GM13976 (cell line): Measurements from ENCODE around the gene BTRC.
"Not testable (repeated sequence)": the region's sequence is repeated elsewhere in the genome, so short reads cannot be mapped to it uniquely, and the experiment has no call there.

ENCODE experiments used
- DNase-seq: peaks from one replicate; pipeline ENCODE4 v3.0.0; 2012; ENCODE audit warnings: low spot score
- in situ Hi-C: fragments of 300-500 bp; cut with MboI; formaldehyde crosslinking; loops from one replicate; pipeline ENCODE4 v1.12.0; 2022; ENCODE audit warnings: low sequenced_read_pairs, mixed read lengths, inconsistent platforms; ENCODE audit not compliant: unreplicated experiment
- TF ChIP-seq, protein P1 (sequence below): IDR thresholded peaks from 2 replicates; pipeline ENCODE4 v1.5.1; 2012; ENCODE audit warnings: borderline replicate concordance, mild to moderate bottlenecking; ENCODE audit not compliant: insufficient read depth; ENCODE audit errors: extremely low read depth, missing control alignments, control extremely low read depth

Gene BTRC

DNA sequence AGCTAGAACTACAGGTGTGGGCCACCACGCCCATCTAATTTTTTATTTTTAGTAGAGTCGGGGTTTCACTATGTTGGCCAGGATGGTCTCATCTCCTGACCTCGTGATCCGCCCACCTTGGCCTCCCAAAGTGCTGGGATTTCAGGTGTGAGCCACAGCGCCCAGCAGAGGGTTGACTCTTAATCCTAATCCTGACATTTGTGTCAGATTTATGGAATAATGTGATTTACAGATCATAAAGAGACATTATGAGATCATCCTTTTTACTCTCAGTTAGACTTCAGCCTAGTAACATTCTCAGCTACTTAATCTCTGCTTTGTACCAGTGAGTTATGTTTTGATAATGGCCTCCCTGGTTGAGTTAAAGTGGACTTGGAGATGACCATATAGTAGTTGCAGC, 2.2 kb downstream of the BTRC start:
- in situ Hi-C loops, result no loop called here
- DNase-seq, result no peak
- TF ChIP-seq, protein P1, sequence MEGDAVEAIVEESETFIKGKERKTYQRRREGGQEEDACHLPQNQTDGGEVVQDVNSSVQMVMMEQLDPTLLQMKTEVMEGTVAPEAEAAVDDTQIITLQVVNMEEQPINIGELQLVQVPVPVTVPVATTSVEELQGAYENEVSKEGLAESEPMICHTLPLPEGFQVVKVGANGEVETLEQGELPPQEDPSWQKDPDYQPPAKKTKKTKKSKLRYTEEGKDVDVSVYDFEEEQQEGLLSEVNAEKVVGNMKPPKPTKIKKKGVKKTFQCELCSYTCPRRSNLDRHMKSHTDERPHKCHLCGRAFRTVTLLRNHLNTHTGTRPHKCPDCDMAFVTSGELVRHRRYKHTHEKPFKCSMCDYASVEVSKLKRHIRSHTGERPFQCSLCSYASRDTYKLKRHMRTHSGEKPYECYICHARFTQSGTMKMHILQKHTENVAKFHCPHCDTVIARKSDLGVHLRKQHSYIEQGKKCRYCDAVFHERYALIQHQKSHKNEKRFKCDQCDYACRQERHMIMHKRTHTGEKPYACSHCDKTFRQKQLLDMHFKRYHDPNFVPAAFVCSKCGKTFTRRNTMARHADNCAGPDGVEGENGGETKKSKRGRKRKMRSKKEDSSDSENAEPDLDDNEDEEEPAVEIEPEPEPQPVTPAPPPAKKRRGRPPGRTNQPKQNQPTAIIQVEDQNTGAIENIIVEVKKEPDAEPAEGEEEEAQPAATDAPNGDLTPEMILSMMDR, result no peak

DNA sequence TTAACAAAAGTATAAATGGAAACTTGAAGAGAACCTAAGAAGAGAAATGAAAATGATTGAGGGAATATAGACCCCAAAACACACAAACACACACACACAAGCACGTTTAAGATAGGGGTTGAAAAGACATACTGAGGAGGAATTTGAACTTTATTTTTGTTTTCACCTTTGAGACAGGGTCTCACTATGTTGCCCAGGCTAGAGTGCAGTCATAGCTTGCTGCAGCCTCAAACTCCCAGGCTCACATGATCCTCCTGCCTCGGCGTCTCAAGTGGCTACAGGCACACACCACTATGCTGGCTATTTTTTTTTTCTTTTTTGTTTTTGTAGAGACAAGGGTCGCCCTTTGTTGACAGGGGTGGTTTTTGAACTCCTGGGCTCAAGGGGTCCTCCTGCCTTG, 4.0 kb downstream of the BTRC start:
- TF ChIP-seq, protein P1, result no peak
- in situ Hi-C loops, result no loop called here
- no peak for DNase-seq

DNA sequence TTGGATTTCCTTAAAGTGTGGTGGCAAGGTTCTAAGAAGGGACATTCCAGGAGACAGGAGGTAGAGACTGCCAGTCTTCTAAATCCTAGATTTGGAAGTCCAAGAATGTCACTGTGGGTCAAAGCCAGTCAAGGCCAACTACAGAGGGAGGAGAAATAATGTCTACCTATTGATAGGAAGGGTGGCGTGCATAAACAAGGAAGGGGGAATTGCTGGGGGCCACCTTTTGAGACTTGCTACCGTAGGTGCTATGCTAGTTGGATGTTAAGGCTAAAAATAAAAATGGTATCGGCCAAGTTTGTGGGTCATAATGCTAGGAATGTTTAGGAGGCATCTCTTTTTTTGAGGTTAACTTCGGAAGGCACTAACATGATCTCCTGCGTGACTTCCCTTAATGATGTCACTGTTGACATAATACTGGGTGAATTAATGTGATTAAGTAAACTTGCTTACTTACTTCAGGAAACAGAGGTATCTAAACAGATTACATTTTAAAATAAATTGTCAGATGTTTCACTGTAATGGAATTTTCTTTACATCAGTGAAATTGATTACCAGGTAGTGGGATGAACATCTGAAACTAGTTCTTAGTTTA, 4.8 kb downstream of the BTRC start:
- DNase-seq, result no peak
- TF ChIP-seq, protein P1, result no peak
- in situ Hi-C loops, result no loop called here

GRCh38 chr10:101360090-101360489, 6.1 kb downstream of the BTRC start:
- DNase-seq, in situ Hi-C loops: not testable (repeated sequence)

GRCh38 chr10:101360841-101361240, 6.9 kb downstream of the BTRC start:
- in situ Hi-C loops, DNase-seq: not testable (repeated sequence)

DNA sequence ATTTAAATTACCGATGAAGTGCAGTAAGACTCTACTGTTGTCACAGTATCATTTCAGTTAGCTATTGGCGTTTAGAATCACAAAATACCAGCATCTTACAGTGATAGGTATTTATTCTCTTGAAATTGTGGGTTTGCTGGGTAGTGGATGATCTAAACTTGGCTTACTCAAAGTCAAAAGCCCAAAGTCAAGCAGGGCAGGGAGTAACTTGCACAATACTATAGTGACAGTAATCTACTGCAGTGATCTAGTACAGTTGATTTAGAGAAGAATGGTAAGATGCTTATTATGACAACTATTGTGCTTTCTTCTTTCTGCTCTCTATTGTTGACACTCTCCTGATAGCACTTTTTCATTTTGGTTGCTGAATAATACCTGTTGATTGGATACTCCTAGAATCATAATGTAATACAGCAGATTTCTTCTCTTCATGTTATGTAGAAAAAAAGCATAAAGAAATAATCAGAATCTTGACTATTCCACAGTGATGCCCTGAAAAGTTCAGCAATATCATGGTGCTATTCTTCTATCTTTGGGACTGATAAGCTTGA, 10.0 kb downstream of the BTRC start:
- no peak for DNase-seq
- in situ Hi-C loops, result no loop called here
- TF ChIP-seq, protein P1, result no peak

- TF ChIP-seq, protein P1, result no peak
- DNase-seq, result no peak
- in situ Hi-C loops, result no loop called here
Observed at GRCh38 chr10:101364721-101365120, 10.8 kb downstream of the BTRC start.
